H9 (cell line): ENCODE results near the gene GRID2. TPM values are rescaled to one million over a fixed set of nuclear protein-coding genes. Genes with fewer than 3 reads are reported as not detected.

Experiments used
- DNase-seq: peaks from one replicate; pipeline ENCODE4 v3.0.0-alpha.2; 2017
- H2AFZ ChIP-seq: one replicate; pipeline ENCODE4 v1.6.1; 2013; ENCODE audit warnings: mild to moderate bottlenecking, low read length, control low read depth, moderate library complexity
- H2AK5ac ChIP-seq: 2 replicates; pipeline ENCODE4 v1.6.1; 2013; ENCODE audit warnings: low read length, control low read depth, mixed read lengths; ENCODE audit not compliant: insufficient read length
- H2BK120ac ChIP-seq: one replicate; pipeline ENCODE4 v1.6.1; 2013; ENCODE audit warnings: low read depth, mild to moderate bottlenecking, low read length, control low read depth, inconsistent platforms; ENCODE audit not compliant: poor library complexity, severe bottlenecking
- H2BK12ac ChIP-seq: 2 replicates; pipeline ENCODE4 v1.6.1; 2013; ENCODE audit warnings: low read length, control low read depth, mixed read lengths, low read depth; ENCODE audit not compliant: insufficient read length
- H2BK15ac ChIP-seq: 2 replicates; pipeline ENCODE4 v1.6.1; 2013; ENCODE audit warnings: low read depth, low read length, control low read depth
- H2BK20ac ChIP-seq: one replicate; pipeline ENCODE4 v1.6.1; 2013; ENCODE audit warnings: low read depth, mild to moderate bottlenecking, low read length, control low read depth, inconsistent platforms; ENCODE audit not compliant: poor library complexity, severe bottlenecking
- H2BK5ac ChIP-seq: 2 replicates; pipeline ENCODE4 v1.6.1; 2013; ENCODE audit warnings: low read length, control low read depth, mixed read lengths; ENCODE audit not compliant: insufficient read length
- H3K14ac ChIP-seq: 2 replicates; pipeline ENCODE4 v1.6.1; 2013; ENCODE audit warnings: low read length, control low read depth; ENCODE audit not compliant: insufficient read depth
- H3K18ac ChIP-seq: 2 replicates; pipeline ENCODE4 v1.6.1; 2013; ENCODE audit warnings: low read depth, mild to moderate bottlenecking, mixed read lengths, low read length, control low read depth; ENCODE audit not compliant: insufficient read length
- H3K23ac ChIP-seq: 2 replicates; pipeline ENCODE4 v1.6.1; 2013; ENCODE audit warnings: low read length, control low read depth, mixed read lengths, low read depth; ENCODE audit not compliant: insufficient read length
- H3K23me2 ChIP-seq: 2 replicates; pipeline ENCODE4 v1.6.1; 2013; ENCODE audit warnings: low read depth, mild to moderate bottlenecking, mixed read lengths, low read length, control low read depth; ENCODE audit not compliant: insufficient read length, poor library complexity, severe bottlenecking
- H3K27ac ChIP-seq: 2 replicates; pipeline ENCODE4 v1.5.1; 2013; ENCODE audit warnings: low read length, control low read depth, mixed read lengths, low read depth; ENCODE audit not compliant: insufficient read length
- H3K27me3 ChIP-seq: 2 replicates; pipeline ENCODE4 v1.6.1; 2013; ENCODE audit warnings: low read length, control low read depth, inconsistent platforms; ENCODE audit not compliant: insufficient read depth
- H3K4ac ChIP-seq: 2 replicates; pipeline ENCODE4 v1.6.1; 2013; ENCODE audit warnings: low read depth, mild to moderate bottlenecking, control low read depth, inconsistent platforms, low read length, moderate library complexity
- H3K4me1 ChIP-seq: 2 replicates; pipeline ENCODE4 v1.6.1; 2013; ENCODE audit warnings: low read length, control low read depth, inconsistent platforms; ENCODE audit not compliant: insufficient read depth
- H3K4me2 ChIP-seq: 2 replicates; pipeline ENCODE4 v1.6.1; 2013; ENCODE audit warnings: low read length, control low read depth, mixed read lengths; ENCODE audit not compliant: insufficient read length, insufficient read depth
- H3K56ac ChIP-seq: 2 replicates; pipeline ENCODE4 v1.6.1; 2013; ENCODE audit warnings: low read depth, mild to moderate bottlenecking, mixed read lengths, low read length, control low read depth; ENCODE audit not compliant: insufficient read length
- H3K79me1 ChIP-seq: 2 replicates; pipeline ENCODE4 v1.6.1; 2013; ENCODE audit warnings: low read depth, mild to moderate bottlenecking, moderate library complexity, low read length, control low read depth, inconsistent platforms; ENCODE audit not compliant: insufficient read depth, poor library complexity, severe bottlenecking
- H3K79me2 ChIP-seq: 2 replicates; pipeline ENCODE4 v1.6.1; 2013; ENCODE audit warnings: low read length, control low read depth, inconsistent platforms; ENCODE audit not compliant: insufficient read depth
- H3K9ac ChIP-seq: 2 replicates; pipeline ENCODE4 v1.6.1; 2013; ENCODE audit warnings: low read length, control low read depth, mixed read lengths; ENCODE audit not compliant: insufficient read length; ENCODE audit errors: extremely low read depth
- H3K9me3 ChIP-seq: one replicate; pipeline ENCODE4 v1.6.1; 2013; ENCODE audit warnings: low read depth, low read length, inconsistent platforms; ENCODE audit not compliant: control insufficient read depth
- H3T11ph ChIP-seq: one replicate; pipeline ENCODE4 v1.6.1; 2013; ENCODE audit warnings: mild to moderate bottlenecking, low read length, control low read depth, inconsistent platforms
- H4K20me1 ChIP-seq: one replicate; pipeline ENCODE4 v1.6.1; 2013; ENCODE audit not compliant: control insufficient read depth, insufficient read length, insufficient read depth
- H4K5ac ChIP-seq: 2 replicates; pipeline ENCODE4 v1.6.1; 2013; ENCODE audit warnings: low read depth, mild to moderate bottlenecking, mixed read lengths, low read length, control low read depth; ENCODE audit not compliant: insufficient read length
- H4K8ac ChIP-seq: replicated peaks from 2 replicates; pipeline ENCODE4 v1.6.1; 2013; ENCODE audit warnings: low read length, control low read depth, mixed read lengths, low read depth; ENCODE audit not compliant: insufficient read length
- H4K91ac ChIP-seq: 2 replicates; pipeline ENCODE4 v1.6.1; 2013; ENCODE audit warnings: low read depth, mild to moderate bottlenecking, moderate library complexity, mixed read lengths, low read length, control low read depth; ENCODE audit not compliant: insufficient read length
- H3K27ac Mint-ChIP-seq, 3 experiments: 2 replicates in 2 of 3; 3 replicates in 1 of 3; pipeline ENCODE4 v1.8.0; 2020 to 2021; ENCODE audit warnings: mixed read lengths in 3 of 3, mild to moderate bottlenecking in 1 of 3, moderate library complexity in 1 of 3
- H3K27me3 Mint-ChIP-seq: 2 replicates; pipeline ENCODE4 v1.8.0; 2021; ENCODE audit warnings: low read depth, mild to moderate bottlenecking, moderate library complexity, mixed read lengths
- H3K36me3 Mint-ChIP-seq, 3 experiments: 2 replicates in 2 of 3; 3 replicates in 1 of 3; pipeline ENCODE4 v1.8.0; 2020 to 2021; ENCODE audit warnings: low read depth in 3 of 3, mixed read lengths in 3 of 3; ENCODE audit not compliant: insufficient read depth in 1 of 3
- H3K4me1 Mint-ChIP-seq, 2 experiments: 2 replicates each; pipeline ENCODE4 v1.8.0; 2020; ENCODE audit warnings: mixed read lengths in 2 of 2
- H3K4me3 Mint-ChIP-seq, 2 experiments: 2 replicates in 1 of 2; 3 replicates in 1 of 2; pipeline ENCODE4 v1.8.0; 2020 to 2021; ENCODE audit warnings: mild to moderate bottlenecking in 2 of 2, mixed read lengths in 2 of 2, moderate library complexity in 1 of 2
- H3K9me3 Mint-ChIP-seq, 2 experiments: 2 replicates in 1 of 2; 3 replicates in 1 of 2; pipeline ENCODE4 v1.8.0; 2020; ENCODE audit warnings: mild to moderate bottlenecking in 2 of 2, mixed read lengths in 2 of 2, moderate library complexity in 1 of 2
- CTCF ChIP-seq: fragments of 200-600 bp; sonication (generic); conservative IDR thresholded peaks from 3 replicates; pipeline ENCODE4 v1.8.0; 2021; ENCODE audit warnings: antibody characterized with exemption, mild to moderate bottlenecking
- total RNA-seq: library from RNA; stranded (reverse); gene quantifications from 2 replicates; pipeline ENCODE4 v1.2.1, GENCODE V29; 2021

Gene GRID2
- total RNA-seq, 1 experiment from 2014 or later: 21.8 TPM

- no peak overlapping the region for H3K9ac ChIP-seq
- H3K4me2 ChIP-seq: no peak overlapping the region
- H2AK5ac ChIP-seq: no peak overlapping the region
- no peak overlapping the region for H3K14ac ChIP-seq
- peaks cover 6% of the 10 kb centered on the region for H3K4me1 ChIP-seq
- Mint-ChIP-seq H3K4me1 (peaks cover 30 to 49% of the 10 kb centered on the region in 2 experiments), H3K27ac (no peak overlapping the region), H3K27me3 (no peaks in the 10 kb centered on the region), H3K36me3 (peaks cover 0 to 4% (median 3%) of the 10 kb centered on the region in 3 experiments; a peak in 2 of 7 replicates), H3K9me3 (no peaks in the 10 kb centered on the region), H3K4me3 (no peak overlapping the region)
- H3K9me3 ChIP-seq: no peaks in the 10 kb centered on the region
- no peak overlapping the region for H3K18ac ChIP-seq
- no peak overlapping the region for H2BK12ac ChIP-seq
- no peak for TF ChIP-seq CTCF
- no peaks in the 10 kb centered on the region for H3K27me3 ChIP-seq
- H2BK120ac ChIP-seq: no peak overlapping the region
- H2BK20ac ChIP-seq: no peak overlapping the region
- H3T11ph ChIP-seq: no peak overlapping the region
- H3K79me1 ChIP-seq: no peaks in the 10 kb centered on the region
- H3K27ac ChIP-seq: no peak overlapping the region
- no peak overlapping the region for H3K56ac ChIP-seq
- no peak overlapping the region for H4K91ac ChIP-seq
- H3K4ac ChIP-seq: no peak overlapping the region
- H4K5ac ChIP-seq: no peak overlapping the region
- no peak for DNase-seq
- no peak overlapping the region for H2AFZ ChIP-seq
- H3K23me2 ChIP-seq: no peaks in the 10 kb centered on the region
- H4K20me1 ChIP-seq: no peaks in the 10 kb centered on the region
- H2BK5ac ChIP-seq: no peak overlapping the region
- peaks cover 61% of the 10 kb centered on the region for H3K79me2 ChIP-seq
- H4K8ac ChIP-seq: no peak overlapping the region
- no peak overlapping the region for H2BK15ac ChIP-seq
- H3K23ac ChIP-seq: no peak overlapping the region
These were observed 146.9 kb downstream of the GRID2 start for GRCh38 chr4:92450694-92451093.
